Thyroid gland (tissue), 4 donors: ENCODE results near the gene MYH10.

Source experiments
- CTCF ChIP-seq, 6 experiments: fragments of 200-600 bp in 3 of 6; fragments of 450-650 bp in 3 of 6; sonication (generic) in 3 of 6; IDR thresholded peaks; one replicate each; pipeline ENCODE4 v1.5.1; 2016 to 2019; ENCODE audit warnings: antibody characterized with exemption in 6 of 6, mild to moderate bottlenecking in 2 of 6, inconsistent platforms in 1 of 6, moderate library complexity in 1 of 6
- POLR2A ChIP-seq, 2 donors: fragments of 450-650 bp; IDR thresholded peaks; one replicate each; pipeline ENCODE4 v1.6.1; 2017; ENCODE audit warnings: antibody characterized with exemption in 2 of 2, mild to moderate bottlenecking in 2 of 2, moderate library complexity in 1 of 2

GRCh38 chr17:8484465-8484864 lies 146.1 kb downstream of the MYH10 start:
- no peak for TF ChIP-seq POLR2A (IDR thresholded peaks at IDR 0.05)
- TF ChIP-seq CTCF (IDR thresholded peaks at IDR 0.05), result no peak
